ENCODE data around the gene CROCC. TPM values are rescaled to one million over a fixed set of nuclear protein-coding genes. Genes with fewer than 3 reads are reported as not detected.

The CROCC gene
- total RNA-seq, 1 donor from 2014 or later = 51.5 TPM

GRCh38 chr1:16984717-16985116 lies 63.0 kb downstream of the CROCC start:
- TF ChIP-seq CTCF (IDR thresholded peaks at IDR 0.05; ENCODE audit: unreplicated experiment) = no peak
- no peaks in the 10 kb centered on the region for H3K9me3 Mint-ChIP-seq (ENCODE audit: low read depth)
- no peak overlapping the region for H3K4me3 Mint-ChIP-seq (ENCODE audit: low read depth)
- H3K4me1 Mint-ChIP-seq (ENCODE audit: low read depth) = peaks cover 8% of the 10 kb centered on the region
- no peak overlapping the region for H3K27ac Mint-ChIP-seq
- peaks cover 7% of the 10 kb centered on the region for H3K27me3 Mint-ChIP-seq
- peaks cover 5% of the 10 kb centered on the region for H3K36me3 Mint-ChIP-seq (ENCODE audit: insufficient read depth)
- no peak for DNase-seq (ENCODE audit: low spot score, unreplicated experiment)

GRCh38 chr1:16986113-16986512 lies 64.4 kb downstream of the CROCC start:
- Mint-ChIP-seq H3K4me1 (ENCODE audit: low read depth) (peaks cover 5% of the 10 kb centered on the region), H3K9me3 (ENCODE audit: low read depth) (no peaks in the 10 kb centered on the region), H3K4me3 (ENCODE audit: low read depth) (no peak overlapping the region), H3K27ac (no peak overlapping the region), H3K36me3 (ENCODE audit: insufficient read depth) (peaks cover 5% of the 10 kb centered on the region), H3K27me3 (peaks cover 4% of the 10 kb centered on the region)
- no peak for TF ChIP-seq CTCF (IDR thresholded peaks at IDR 0.05; ENCODE audit: unreplicated experiment)
- DNase-seq (ENCODE audit: low spot score, unreplicated experiment) = no peak

GRCh38 chr1:16986560-16986959 lies 64.8 kb downstream of the CROCC start:
- no peaks in the 10 kb centered on the region for H3K9me3 Mint-ChIP-seq (ENCODE audit: low read depth)
- H3K36me3 Mint-ChIP-seq (ENCODE audit: insufficient read depth) = peaks cover 6% of the 10 kb centered on the region
- H3K4me1 Mint-ChIP-seq (ENCODE audit: low read depth) = peaks cover 5% of the 10 kb centered on the region
- H3K4me3 Mint-ChIP-seq (ENCODE audit: low read depth) = no peak overlapping the region
- no peak overlapping the region for H3K27ac Mint-ChIP-seq
- no peaks in the 10 kb centered on the region for H3K27me3 Mint-ChIP-seq
- no peak for DNase-seq (ENCODE audit: low spot score, unreplicated experiment)
- TF ChIP-seq CTCF (IDR thresholded peaks at IDR 0.05; ENCODE audit: unreplicated experiment) = no peak

GRCh38 chr1:16986962-16987361 lies 65.2 kb downstream of the CROCC start:
- peak; percentile 63 for TF ChIP-seq CTCF (IDR thresholded peaks at IDR 0.05; ENCODE audit: unreplicated experiment)
- no peak overlapping the region for H3K27ac Mint-ChIP-seq
- H3K27me3 Mint-ChIP-seq = no peaks in the 10 kb centered on the region

GRCh38 chr1:16988210-16988609 lies 66.5 kb downstream of the CROCC start:
- no peak overlapping the region for H3K4me3 Mint-ChIP-seq (ENCODE audit: low read depth)
- TF ChIP-seq CTCF (IDR thresholded peaks at IDR 0.05; ENCODE audit: unreplicated experiment) = no peak
- no peak overlapping the region for H3K27ac Mint-ChIP-seq
- no peaks in the 10 kb centered on the region for H3K27me3 Mint-ChIP-seq
- H3K4me1 Mint-ChIP-seq (ENCODE audit: low read depth) = peaks cover 3% of the 10 kb centered on the region
- peaks cover 6% of the 10 kb centered on the region for H3K36me3 Mint-ChIP-seq (ENCODE audit: insufficient read depth)
- DNase-seq (ENCODE audit: low spot score, unreplicated experiment) = no peak
- no peaks in the 10 kb centered on the region for H3K9me3 Mint-ChIP-seq (ENCODE audit: low read depth)

More at GRCh38 chr1:16986962-16987361, 65.2 kb downstream of the CROCC start:
- no peak for DNase-seq (ENCODE audit: low spot score, unreplicated experiment)
- H3K9me3 Mint-ChIP-seq (ENCODE audit: low read depth) = no peaks in the 10 kb centered on the region
- peaks cover 6% of the 10 kb centered on the region for H3K36me3 Mint-ChIP-seq (ENCODE audit: insufficient read depth)
- no peak overlapping the region for H3K4me3 Mint-ChIP-seq (ENCODE audit: low read depth)
- peaks cover 5% of the 10 kb centered on the region for H3K4me1 Mint-ChIP-seq (ENCODE audit: low read depth)
